Subcutaneous adipose tissue (tissue), 4 donors: ENCODE measurements around the gene UBE3B. TPM values are rescaled to one million over a fixed set of nuclear protein-coding genes. Genes with fewer than 3 reads are reported as not detected.

ENCODE experiments used
- CTCF ChIP-seq: fragments of 450-650 bp; IDR thresholded peaks from one replicate; pipeline ENCODE4 v1.5.1; 2016; ENCODE audit warnings: low read depth, mild to moderate bottlenecking, control low read depth, antibody characterized with exemption, moderate library complexity
- total RNA-seq, 4 donors: library from RNA; depleted of rRNA; stranded (reverse); fragments of >200 nt; gene quantifications; one replicate each; pipeline ENCODE4 v1.1.0, GENCODE V29; 2016

Gene UBE3B
- total RNA-seq, 4 donors from 2014 or later: 31.8 to 88.5 (median 45.4) TPM

- no peak for TF ChIP-seq CTCF
Measured at GRCh38 chr12:109553906-109554500, 76.6 kb downstream of the UBE3B start.

GRCh38 chr12:109554761-109555160, 77.3 kb downstream of the UBE3B start:
- no peak for TF ChIP-seq CTCF

GRCh38 chr12:109555431-109556315, 78.2 kb downstream of the UBE3B start:
- no peak for TF ChIP-seq CTCF

- TF ChIP-seq CTCF: no peak
Measured at GRCh38 chr12:109557200-109557599, 79.8 kb downstream of the UBE3B start.

GRCh38 chr12:109557805-109558204, 80.4 kb downstream of the UBE3B start:
- TF ChIP-seq CTCF: no peak

- no peak for TF ChIP-seq CTCF
Measured at GRCh38 chr12:109558374-109559199, 81.2 kb downstream of the UBE3B start.

GRCh38 chr12:109559200-109559505, 81.7 kb downstream of the UBE3B start:
- TF ChIP-seq CTCF: no peak
